Ishikawa (cell line): ENCODE data around the gene RSPH9.

Source experiments
- CEBPB ChIP-seq: IDR thresholded peaks from 2 replicates; pipeline ENCODE4 v1.6.1; 2012
- CREB1 ChIP-seq: IDR thresholded peaks from 2 replicates; pipeline ENCODE4 v1.6.1; 2012; ENCODE audit warnings: low read depth
- EP300 ChIP-seq: IDR thresholded peaks from 2 replicates; pipeline ENCODE4 v1.6.1; 2012; ENCODE audit warnings: borderline replicate concordance
- MAX ChIP-seq: IDR thresholded peaks from 2 replicates; pipeline ENCODE4 v1.6.1; 2012
- NFIC ChIP-seq: IDR thresholded peaks from 2 replicates; pipeline ENCODE4 v1.6.1; 2012
- RAD21 ChIP-seq: IDR thresholded peaks from 2 replicates; pipeline ENCODE4 v1.6.1; 2012; ENCODE audit warnings: low read depth
- REST ChIP-seq: IDR thresholded peaks from 2 replicates; pipeline ENCODE4 v1.6.1; 2012; ENCODE audit warnings: low read depth, mild to moderate bottlenecking
- TAF1 ChIP-seq: IDR thresholded peaks from 2 replicates; pipeline ENCODE4 v1.6.1; 2012; ENCODE audit warnings: low read depth, mild to moderate bottlenecking
- TEAD4 ChIP-seq: IDR thresholded peaks from 2 replicates; pipeline ENCODE4 v1.6.1; 2012
- YY1 ChIP-seq: IDR thresholded peaks from 2 replicates; pipeline ENCODE4 v1.6.1; 2012; ENCODE audit warnings: low read depth
- ZBTB7A ChIP-seq: IDR thresholded peaks from 2 replicates; pipeline ENCODE4 v1.6.1; 2012; ENCODE audit warnings: low read depth

GRCh38 chr6:43689421-43689820 lies 44.6 kb downstream of the RSPH9 start:
- TF ChIP-seq CEBPB (no peak), RAD21 (no peak), TAF1 (no peak), REST (no peak), EP300 (no peak), MAX (no peak), YY1 (no peak), ZBTB7A (no peak), TEAD4 (no peak), NFIC (no peak), CREB1 (no peak)
